Neural cell (in vitro differentiated cells): ENCODE results near the gene RPL22.

Experiments
- CTCF ChIP-seq: fragments of 450-650 bp; IDR thresholded peaks from 2 replicates; pipeline ENCODE4 v1.5.1; 2014; ENCODE audit warnings: antibody characterized with exemption, mild to moderate bottlenecking, moderate library complexity; ENCODE audit not compliant: poor library complexity, severe bottlenecking
- MXI1 ChIP-seq: fragments of 450-650 bp; conservative IDR thresholded peaks from 2 replicates; pipeline ENCODE4 v1.6.1; 2014; ENCODE audit warnings: antibody characterized with exemption, mild to moderate bottlenecking; ENCODE audit not compliant: poor library complexity, severe bottlenecking
- RAD21 ChIP-seq: fragments of 450-650 bp; conservative IDR thresholded peaks from 2 replicates; pipeline ENCODE4 v1.6.1; 2014; ENCODE audit warnings: antibody characterized with exemption, mild to moderate bottlenecking, moderate library complexity

- TF ChIP-seq RAD21 = no peak
- TF ChIP-seq MXI1 = no peak
- TF ChIP-seq CTCF = no peak
Observed at GRCh38 chr1:6241107-6241886, 41.9 kb upstream of the RPL22 start.
